ENCODE data around the gene SLC5A10. TPM values are rescaled to one million over a fixed set of nuclear protein-coding genes. Genes with fewer than 3 reads are reported as not detected.

The SLC5A10 gene
- total and polyA plus RNA-seq, 4 donors = 0.05 to 0.23 (median 0.15) TPM

- TF ChIP-seq GABPA (IDR thresholded peaks at IDR 0.05 in 1 of 2, conservative IDR thresholded peaks at IDR 0.05 in 1 of 2) = no peak
Measured at GRCh38 chr17:18937981-18938691, 13.8 kb upstream of the SLC5A10 start (continued).

DNA sequence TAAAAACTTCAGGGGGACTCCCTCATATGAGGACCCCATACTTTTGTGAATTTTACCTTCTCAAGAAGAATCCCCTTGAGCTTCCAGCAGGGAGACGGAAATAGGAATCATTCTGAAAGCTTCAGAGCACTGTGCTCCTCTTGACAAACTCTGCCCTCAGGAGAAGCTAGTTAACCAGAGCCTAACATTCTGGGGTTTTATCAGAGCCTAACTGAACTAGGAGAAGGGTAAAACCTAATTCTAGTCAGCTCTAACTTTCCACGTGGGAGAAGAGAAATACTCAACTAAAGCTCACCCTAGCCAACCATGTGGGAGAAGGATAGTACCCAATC lies 13.3 kb upstream of the SLC5A10 start:
- no peaks in the 10 kb centered on the region for H3K36me3 ChIP-seq (ENCODE audit: control insufficient read depth in 4 of 4, insufficient read depth in 3 of 4, low read depth in 1 of 4, low read length in 3 of 4)
- no peak overlapping the region for H3K9ac ChIP-seq (ENCODE audit: low read depth in 1 of 2, low read length in 2 of 2)
- no peak overlapping the region for H3K27ac ChIP-seq (ENCODE audit: low read depth in 1 of 2, low read length in 2 of 2)
- no peak overlapping the region for H3K4me3 ChIP-seq (ENCODE audit: low read depth in 1 of 3, low read length in 3 of 3)
- H3K9me3 ChIP-seq (ENCODE audit: control insufficient read depth in 4 of 4, low read length in 3 of 4) = no peaks in the 10 kb centered on the region
- no peaks in the 10 kb centered on the region for H3K4me1 ChIP-seq (ENCODE audit: control insufficient read depth in 4 of 4, insufficient read depth in 4 of 4, low read length in 3 of 4)
- 74% methylated on average over 2 of the region's 2 CpGs for WGBS
- H3K27me3 ChIP-seq (ENCODE audit: control insufficient read depth in 4 of 4, insufficient read depth in 4 of 4, low read length in 3 of 4) = no peaks in the 10 kb centered on the region
- DNase-seq (ENCODE audit: low spot score) = no peak
- no peak for TF ChIP-seq HNF4A (conservative IDR thresholded peaks at IDR 0.05)
- TF ChIP-seq RAD21 (IDR thresholded peaks at IDR 0.05) = no peak
- TF ChIP-seq FOXA1 (IDR thresholded peaks at IDR 0.05) = no peak

- TF ChIP-seq FOXA1 (IDR thresholded peaks at IDR 0.05) (no peak), MAX (IDR thresholded peaks at IDR 0.05) (no peak), YY1 (IDR thresholded peaks at IDR 0.05) (no peak), JUND (IDR thresholded peaks at IDR 0.05) (no peak), CTCF (IDR thresholded peaks at IDR 0.05; ENCODE audit: low read depth, low read length, missing input control) (no peak), GABPA (IDR thresholded peaks at IDR 0.05 in 1 of 2, conservative IDR thresholded peaks at IDR 0.05 in 1 of 2) (no peak), RAD21 (IDR thresholded peaks at IDR 0.05) (no peak), RXRA (IDR thresholded peaks at IDR 0.05) (no peak), TAF1 (conservative IDR thresholded peaks at IDR 0.05) (no peak), HNF4G (IDR thresholded peaks at IDR 0.05) (no peak), EGR1 (IDR thresholded peaks at IDR 0.05; ENCODE audit: low read depth in 2 of 2) (no peak), NR2F2 (IDR thresholded peaks at IDR 0.05) (no peak), ATF3 (IDR thresholded peaks at IDR 0.05) (no peak), HNF4A (conservative IDR thresholded peaks at IDR 0.05) (no peak), REST (IDR thresholded peaks at IDR 0.05) (no peak), SP1 (IDR thresholded peaks at IDR 0.05) (no peak), FOXA2 (IDR thresholded peaks at IDR 0.05) (no peak)
- TF ChIP-seq, protein P1, sequence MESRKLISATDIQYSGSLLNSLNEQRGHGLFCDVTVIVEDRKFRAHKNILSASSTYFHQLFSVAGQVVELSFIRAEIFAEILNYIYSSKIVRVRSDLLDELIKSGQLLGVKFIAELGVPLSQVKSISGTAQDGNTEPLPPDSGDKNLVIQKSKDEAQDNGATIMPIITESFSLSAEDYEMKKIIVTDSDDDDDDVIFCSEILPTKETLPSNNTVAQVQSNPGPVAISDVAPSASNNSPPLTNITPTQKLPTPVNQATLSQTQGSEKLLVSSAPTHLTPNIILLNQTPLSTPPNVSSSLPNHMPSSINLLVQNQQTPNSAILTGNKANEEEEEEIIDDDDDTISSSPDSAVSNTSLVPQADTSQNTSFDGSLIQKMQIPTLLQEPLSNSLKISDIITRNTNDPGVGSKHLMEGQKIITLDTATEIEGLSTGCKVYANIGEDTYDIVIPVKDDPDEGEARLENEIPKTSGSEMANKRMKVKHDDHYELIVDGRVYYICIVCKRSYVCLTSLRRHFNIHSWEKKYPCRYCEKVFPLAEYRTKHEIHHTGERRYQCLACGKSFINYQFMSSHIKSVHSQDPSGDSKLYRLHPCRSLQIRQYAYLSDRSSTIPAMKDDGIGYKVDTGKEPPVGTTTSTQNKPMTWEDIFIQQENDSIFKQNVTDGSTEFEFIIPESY (IDR thresholded peaks at IDR 0.05) = no peak
- Histone ChIP-seq H3K27ac (ENCODE audit: low read depth in 1 of 2, low read length in 2 of 2) (no peak overlapping the region), H3K36me3 (ENCODE audit: control insufficient read depth in 4 of 4, insufficient read depth in 3 of 4, low read depth in 1 of 4, low read length in 3 of 4) (no peaks in the 10 kb centered on the region), H3K9me3 (ENCODE audit: control insufficient read depth in 4 of 4, low read length in 3 of 4) (no peaks in the 10 kb centered on the region), H3K4me3 (ENCODE audit: low read depth in 1 of 3, low read length in 3 of 3) (no peak overlapping the region), H3K27me3 (ENCODE audit: control insufficient read depth in 4 of 4, insufficient read depth in 4 of 4, low read length in 3 of 4) (no peaks in the 10 kb centered on the region), H3K9ac (ENCODE audit: low read depth in 1 of 2, low read length in 2 of 2) (no peak overlapping the region), H3K4me1 (ENCODE audit: control insufficient read depth in 4 of 4, insufficient read depth in 4 of 4, low read length in 3 of 4) (no peaks in the 10 kb centered on the region)
- 86% methylated on average over 5 of the region's 5 CpGs for WGBS
- no peak for DNase-seq (ENCODE audit: low spot score)
Measured at GRCh38 chr17:18944646-18945045, 7.3 kb upstream of the SLC5A10 start.

Data from liver (tissue), 9 donors.